Neural crest cell (in vitro differentiated cells): ENCODE measurements around the gene PREX1. TPM values are rescaled to one million over a fixed set of nuclear protein-coding genes. Genes with fewer than 3 reads are reported as not detected.

ENCODE experiments used
- DNase-seq: peaks from one replicate; pipeline ENCODE4 v3.0.0; 2021; ENCODE audit warnings: low read depth, mixed read lengths, low spot score
- H3K27ac Mint-ChIP-seq: one replicate; pipeline ENCODE4 v1.8.0; 2021; ENCODE audit warnings: mild to moderate bottlenecking, mixed read lengths; ENCODE audit not compliant: unreplicated experiment
- H3K27me3 Mint-ChIP-seq: 2 replicates; pipeline ENCODE4 v1.8.0; 2021; ENCODE audit warnings: low read depth, mild to moderate bottlenecking, mixed read lengths
- H3K36me3 Mint-ChIP-seq: 2 replicates; pipeline ENCODE4 v1.8.0; 2021; ENCODE audit warnings: low read depth, mild to moderate bottlenecking, mixed read lengths
- H3K4me1 Mint-ChIP-seq: 2 replicates; pipeline ENCODE4 v1.8.0; 2021; ENCODE audit warnings: mixed read lengths
- H3K4me3 Mint-ChIP-seq: one replicate; pipeline ENCODE4 v1.8.0; 2021; ENCODE audit warnings: mild to moderate bottlenecking, mixed read lengths
- H3K9me3 Mint-ChIP-seq: 2 replicates; pipeline ENCODE4 v1.8.0; 2021; ENCODE audit warnings: mixed read lengths
- CTCF ChIP-seq: fragments of 200-600 bp; sonication (generic); conservative IDR thresholded peaks from 2 replicates; pipeline ENCODE4 v1.5.0; 2021; ENCODE audit warnings: antibody characterized with exemption, mild to moderate bottlenecking
- total RNA-seq: library from RNA; stranded (reverse); gene quantifications from 2 replicates; pipeline ENCODE4 v1.2.1, GENCODE V29; 2021

Gene PREX1
- total RNA-seq, 1 donor from 2014 or later, result 72.4 TPM

DNA sequence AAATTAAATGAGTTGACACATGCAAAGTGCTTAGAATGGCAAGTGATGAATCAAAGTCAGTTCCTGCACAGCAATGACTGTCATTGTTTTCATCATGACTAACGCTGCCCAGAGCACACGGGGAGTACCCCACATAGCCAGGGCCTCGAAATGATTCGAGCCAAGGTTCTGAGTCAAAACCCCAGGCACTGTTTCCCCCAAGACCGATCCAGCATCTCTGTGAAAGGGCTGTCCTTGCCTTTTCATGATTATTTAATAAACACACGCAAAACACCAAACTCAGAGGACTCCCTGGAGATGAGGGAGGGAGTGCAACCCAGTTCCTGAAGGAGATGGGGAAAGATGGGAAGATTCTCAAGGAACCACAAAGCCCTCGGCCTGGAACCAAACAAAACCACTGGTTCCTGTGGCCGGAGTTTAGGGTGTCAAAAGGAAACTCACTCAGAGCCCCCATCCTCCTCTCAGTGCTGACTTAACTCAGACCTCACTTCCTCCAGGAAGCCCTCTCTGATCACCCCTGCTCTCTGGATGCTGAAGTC lies 3.8 kb downstream of the PREX1 start:
- no peak for DNase-seq
- Mint-ChIP-seq H3K4me1 (peaks cover 62% of the 10 kb centered on the region), H3K36me3 (peaks cover 2% of the 10 kb centered on the region), H3K27ac (peak overlapping the region; percentile 78), H3K9me3 (no peaks in the 10 kb centered on the region), H3K4me3 (peak overlapping the region; percentile 99), H3K27me3 (no peaks in the 10 kb centered on the region)
- no peak for TF ChIP-seq CTCF

GRCh38 chr20:48823476-48823875 lies 4.3 kb downstream of the PREX1 start:
- H3K4me1 Mint-ChIP-seq, result peaks cover 62% of the 10 kb centered on the region
- no peak overlapping the region for H3K27ac Mint-ChIP-seq
- DNase-seq, result no peak
- no peak for TF ChIP-seq CTCF
- no peak overlapping the region for H3K4me3 Mint-ChIP-seq
- peaks cover 2% of the 10 kb centered on the region for H3K36me3 Mint-ChIP-seq
- no peaks in the 10 kb centered on the region for H3K9me3 Mint-ChIP-seq
- H3K27me3 Mint-ChIP-seq, result no peaks in the 10 kb centered on the region

DNA sequence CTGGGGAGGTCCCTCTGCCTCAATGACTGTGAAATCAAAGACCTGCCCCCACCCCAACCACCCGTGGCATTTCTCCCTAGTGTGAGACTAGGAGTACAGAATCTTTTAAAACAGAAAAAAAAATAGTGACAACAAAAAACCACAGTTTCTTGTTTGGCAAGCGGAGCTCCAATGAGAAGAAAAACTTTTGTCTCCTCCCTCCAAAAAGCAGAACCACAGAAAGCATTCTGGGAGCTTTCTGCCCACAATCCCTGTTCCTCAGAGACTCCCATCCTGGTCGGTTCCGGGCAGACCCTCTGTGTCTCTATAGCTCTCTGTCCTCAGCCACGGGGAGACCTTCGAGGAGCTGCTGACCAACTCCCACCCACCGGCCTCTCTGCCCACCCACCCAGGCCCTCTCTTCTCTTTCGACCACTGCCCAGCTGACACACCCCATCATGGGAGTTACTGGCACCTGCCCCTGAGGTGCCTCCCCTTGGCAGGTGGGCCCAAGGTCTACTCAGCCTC lies 4.9 kb downstream of the PREX1 start:
- peaks cover 67% of the 10 kb centered on the region for H3K4me1 Mint-ChIP-seq
- H3K27ac Mint-ChIP-seq, result no peak overlapping the region
- no peaks in the 10 kb centered on the region for H3K27me3 Mint-ChIP-seq
- no peak for DNase-seq
- H3K4me3 Mint-ChIP-seq, result peak overlapping the region; percentile 42
- H3K36me3 Mint-ChIP-seq, result peaks cover 2% of the 10 kb centered on the region
- H3K9me3 Mint-ChIP-seq, result no peaks in the 10 kb centered on the region
- no peak for TF ChIP-seq CTCF

- H3K4me1 Mint-ChIP-seq, result peaks cover 74% of the 10 kb centered on the region
- no peaks in the 10 kb centered on the region for H3K9me3 Mint-ChIP-seq
- no peaks in the 10 kb centered on the region for H3K27me3 Mint-ChIP-seq
- H3K36me3 Mint-ChIP-seq, result peaks cover 2% of the 10 kb centered on the region
- no peak for DNase-seq
- no peak for TF ChIP-seq CTCF
- H3K4me3 Mint-ChIP-seq, result no peak overlapping the region
- H3K27ac Mint-ChIP-seq, result no peak overlapping the region
These were observed 5.6 kb downstream of the PREX1 start for GRCh38 chr20:48822178-48822577.

- TF ChIP-seq CTCF, result no peak
- H3K9me3 Mint-ChIP-seq, result no peaks in the 10 kb centered on the region
- no peak for DNase-seq
- H3K4me3 Mint-ChIP-seq, result no peak overlapping the region
- H3K27ac Mint-ChIP-seq, result no peak overlapping the region
- H3K36me3 Mint-ChIP-seq, result peaks cover 2% of the 10 kb centered on the region
- peaks cover 69% of the 10 kb centered on the region for H3K4me1 Mint-ChIP-seq
- H3K27me3 Mint-ChIP-seq, result no peaks in the 10 kb centered on the region
These were observed 6.4 kb downstream of the PREX1 start for GRCh38 chr20:48821261-48821920.
